Keratinocyte (primary cell): Measurements from ENCODE around the gene CKMT2. TPM values are rescaled to one million over a fixed set of nuclear protein-coding genes. Genes with fewer than 3 reads are reported as not detected.

Experiments
- DNase-seq: peaks from one replicate; pipeline ENCODE4 v3.0.0-alpha.2; 2011; ENCODE audit warnings: low read depth, missing footprints, low spot score
- FAIRE-seq: peaks from 2 replicates; lab custom pipeline; 2011; peaks lifted over from hg19 to GRCh38; lab: Jason Lieb, UNC
- H2AFZ ChIP-seq: 2 replicates; pipeline ENCODE4 v1.6.0; 2012; ENCODE audit warnings: low read length, control low read depth, inconsistent platforms; ENCODE audit not compliant: control insufficient read depth
- H3K27ac ChIP-seq: 2 replicates; pipeline ENCODE4 v1.5.1; 2011; ENCODE audit warnings: low read length; ENCODE audit not compliant: control insufficient read depth, insufficient read depth
- H3K27me3 ChIP-seq: 3 replicates; pipeline ENCODE4 v1.6.0; 2011; ENCODE audit warnings: low read length; ENCODE audit not compliant: control insufficient read depth, insufficient read depth; ENCODE audit errors: extremely low read depth
- H3K36me3 ChIP-seq, 2 experiments: 2 replicates in 1 of 2; 3 replicates in 1 of 2; pipeline ENCODE4 v1.5.1; 2011; ENCODE audit warnings: low read length in 2 of 2, mild to moderate bottlenecking in 1 of 2; ENCODE audit not compliant: control insufficient read depth in 2 of 2, insufficient read depth in 2 of 2; ENCODE audit errors: extremely low read depth in 1 of 2
- H3K4me1 ChIP-seq: 3 replicates; pipeline ENCODE4 v1.5.1; 2011; ENCODE audit warnings: low read length; ENCODE audit not compliant: control insufficient read depth, insufficient read depth; ENCODE audit errors: extremely low read depth
- H3K4me2 ChIP-seq: 3 replicates; pipeline ENCODE4 v1.6.0; 2011; ENCODE audit warnings: low read depth, low read length; ENCODE audit not compliant: control insufficient read depth, insufficient read depth; ENCODE audit errors: extremely low read depth
- H3K4me3 ChIP-seq, 3 experiments: fragments of 200-600 bp in 1 of 3; sonication (generic) in 1 of 3; 2 replicates in 2 of 3; 3 replicates in 1 of 3; pipeline ENCODE4 v1.5.1; 2011 to 2016; ENCODE audit warnings: low read length in 3 of 3, mild to moderate bottlenecking in 3 of 3, control low read depth in 2 of 3, inconsistent platforms in 1 of 3, low read depth in 1 of 3, mixed read lengths in 1 of 3, mixed run types in 1 of 3, moderate library complexity in 1 of 3; ENCODE audit not compliant: control insufficient read depth in 2 of 3, insufficient read depth in 2 of 3; ENCODE audit errors: extremely low read depth in 1 of 3
- H3K79me2 ChIP-seq: 2 replicates; pipeline ENCODE4 v1.6.0; 2012; ENCODE audit warnings: low read length; ENCODE audit not compliant: control insufficient read depth, insufficient read depth
- H3K9ac ChIP-seq: 3 replicates; pipeline ENCODE4 v1.6.0; 2011; ENCODE audit warnings: low read length; ENCODE audit not compliant: control insufficient read depth, insufficient read depth; ENCODE audit errors: extremely low read depth
- H3K9me1 ChIP-seq: 3 replicates; pipeline ENCODE4 v1.6.0; 2011; ENCODE audit warnings: low read length; ENCODE audit not compliant: control insufficient read depth, insufficient read depth; ENCODE audit errors: extremely low read depth
- H3K9me3 ChIP-seq: 2 replicates; pipeline ENCODE4 v1.5.1; 2012; ENCODE audit warnings: low read depth, low read length; ENCODE audit not compliant: control insufficient read depth
- H4K20me1 ChIP-seq: 3 replicates; pipeline ENCODE4 v1.6.0; 2011; ENCODE audit warnings: low read length; ENCODE audit not compliant: control insufficient read depth, insufficient read depth; ENCODE audit errors: extremely low read depth
- CTCF ChIP-seq, 3 experiments: IDR thresholded peaks in 1 of 3; conservative IDR thresholded peaks in 1 of 3; optimal IDR thresholded peaks in 1 of 3; 2 replicates in 2 of 3; 3 replicates in 1 of 3; pipeline versions ENCODE3 to v1.5.1; 2011; ENCODE audit warnings: low read length in 3 of 3, mild to moderate bottlenecking in 3 of 3, moderate library complexity in 2 of 3, control low read depth in 1 of 3, inconsistent platforms in 1 of 3; ENCODE audit not compliant: insufficient read depth in 2 of 3; ENCODE audit errors: extremely low read depth in 1 of 3
- EZH2 ChIP-seq: IDR thresholded peaks from one replicate; pipeline ENCODE4 v1.6.1; 2012; ENCODE audit warnings: inconsistent platforms, mild to moderate bottlenecking, low read length, moderate library complexity
- dilution Hi-C: fragments of 300-500 bp; cut with MboI; formaldehyde crosslinking; loops from one replicate; pipeline ENCODE4 v1.7.0; 2020; ENCODE audit warnings: low sequenced_read_pairs; ENCODE audit not compliant: extremely low pct_ligation_motif_present
- polyA plus RNA-seq, 5 experiments: library from polyadenylated mRNA; depleted of rRNA in 3 of 5; stranded (reverse) in 3 of 5; stranded (forward) in 1 of 5; unstranded in 1 of 5; fragments of >200 nt; gene quantifications; 1 replicate in 1 of 5; 2 replicates in 3 of 5; 3 replicates in 1 of 5; pipeline versions ENCODE4 v1.2.1 to v1.2.3, GENCODE V29; 2011 to 2012; ENCODE audit warnings: missing spikeins in 2 of 5, low read depth in 1 of 5, low replicate concordance in 1 of 5

Gene CKMT2
- polyA plus RNA-seq, 1 donor (not counting 4 experiments of a cell fraction or from before 2014, with no cell fraction given): not detected

- Histone ChIP-seq H3K9me3 (no peaks in the 10 kb centered on the region), H3K9ac (no peak overlapping the region), H3K27ac (no peak overlapping the region), H3K9me1 (no peaks in the 10 kb centered on the region), H3K36me3 (no peaks in the 10 kb centered on the region), H3K79me2 (no peaks in the 10 kb centered on the region), H3K4me1 (peaks cover 6% of the 10 kb centered on the region), H4K20me1 (no peaks in the 10 kb centered on the region), H2AFZ (no peak overlapping the region), H3K4me3 (no peak overlapping the region), H3K27me3 (no peaks in the 10 kb centered on the region), H3K4me2 (no peak overlapping the region)
- dilution Hi-C loops: no loop called here
- no peak for DNase-seq
- no peak for FAIRE-seq
- no peak for TF ChIP-seq EZH2
- no peak for TF ChIP-seq CTCF (optimal IDR thresholded peaks at IDR 0.05 in 1 of 3, IDR thresholded peaks at IDR 0.05 in 1 of 3, conservative IDR thresholded peaks at IDR 0.05 in 1 of 3; ENCODE audit: extremely low read depth in 1 of 3, insufficient read depth in 2 of 3, low read length in 3 of 3)
These were observed 28.9 kb upstream of the CKMT2 start for GRCh38 chr5:81204205-81204604.

- H3K4me1 ChIP-seq: peaks cover 9% of the 10 kb centered on the region
- H4K20me1 ChIP-seq: no peaks in the 10 kb centered on the region
- H3K9ac ChIP-seq: no peak overlapping the region
- no peaks in the 10 kb centered on the region for H3K27me3 ChIP-seq
- no peak overlapping the region for H2AFZ ChIP-seq
- no peaks in the 10 kb centered on the region for H3K36me3 ChIP-seq
- no peak overlapping the region for H3K4me2 ChIP-seq
- FAIRE-seq (no peak), DNase-seq (no peak)
- H3K9me3 ChIP-seq: no peaks in the 10 kb centered on the region
- no peaks in the 10 kb centered on the region for H3K9me1 ChIP-seq
- H3K79me2 ChIP-seq: no peaks in the 10 kb centered on the region
- no peak overlapping the region for H3K4me3 ChIP-seq
- H3K27ac ChIP-seq: no peak overlapping the region
- dilution Hi-C loops: no loop called here
- no peak for TF ChIP-seq CTCF (optimal IDR thresholded peaks at IDR 0.05 in 1 of 3, IDR thresholded peaks at IDR 0.05 in 1 of 3, conservative IDR thresholded peaks at IDR 0.05 in 1 of 3; ENCODE audit: extremely low read depth in 1 of 3, insufficient read depth in 2 of 3, low read length in 3 of 3)
- TF ChIP-seq EZH2: no peak
These were observed 28.1 kb upstream of the CKMT2 start for GRCh38 chr5:81205058-81205457.
